ENCODE results near the gene NEGR1.

DNA sequence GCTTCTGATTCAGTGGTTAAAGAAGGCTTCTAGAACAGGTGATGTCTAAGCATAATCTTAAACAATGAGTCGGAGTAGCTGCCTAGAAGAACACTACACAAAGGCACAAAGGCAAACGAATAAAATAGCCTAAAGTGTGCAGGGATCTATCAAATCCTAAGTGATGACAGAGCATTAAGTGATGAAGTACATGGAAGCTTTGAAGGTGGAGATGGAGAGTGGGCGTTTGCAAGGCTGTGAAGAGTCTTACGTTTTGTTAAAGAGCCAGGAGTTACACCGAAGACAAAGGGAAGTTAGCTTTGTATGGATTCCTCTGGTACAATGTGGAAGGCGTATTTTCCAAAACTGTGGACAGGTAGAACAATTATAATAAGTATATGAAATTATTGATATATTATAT, 270.6 kb downstream of the NEGR1 start:
- TF ChIP-seq POLR2AphosphoS5 (IDR thresholded peaks at IDR 0.05) (no peak), CTCF (IDR thresholded peaks at IDR 0.05) (no peak), EP300 (IDR thresholded peaks at IDR 0.05) (no peak)
